Measurements from ENCODE around the gene CABLES1. TPM values are rescaled to one million over a fixed set of nuclear protein-coding genes. Genes with fewer than 3 reads are reported as not detected.
"Not testable (repeated sequence)": the region's sequence is repeated elsewhere in the genome, so short reads cannot be mapped to it uniquely, and the experiment has no call there.

Gene CABLES1, protein sequence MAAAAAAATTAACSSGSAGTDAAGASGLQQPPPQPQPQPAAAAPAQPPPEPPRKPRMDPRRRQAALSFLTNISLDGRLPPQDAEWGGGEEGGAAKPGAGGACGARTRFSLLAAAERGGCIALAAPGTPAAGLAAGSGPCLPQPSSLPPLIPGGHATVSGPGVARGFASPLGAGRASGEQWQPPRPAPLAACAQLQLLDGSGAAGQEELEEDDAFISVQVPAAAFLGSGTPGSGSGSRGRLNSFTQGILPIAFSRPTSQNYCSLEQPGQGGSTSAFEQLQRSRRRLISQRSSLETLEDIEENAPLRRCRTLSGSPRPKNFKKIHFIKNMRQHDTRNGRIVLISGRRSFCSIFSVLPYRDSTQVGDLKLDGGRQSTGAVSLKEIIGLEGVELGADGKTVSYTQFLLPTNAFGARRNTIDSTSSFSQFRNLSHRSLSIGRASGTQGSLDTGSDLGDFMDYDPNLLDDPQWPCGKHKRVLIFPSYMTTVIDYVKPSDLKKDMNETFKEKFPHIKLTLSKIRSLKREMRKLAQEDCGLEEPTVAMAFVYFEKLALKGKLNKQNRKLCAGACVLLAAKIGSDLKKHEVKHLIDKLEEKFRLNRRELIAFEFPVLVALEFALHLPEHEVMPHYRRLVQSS
- total RNA-seq (1 to 10 TPM; 8.0 to 8.9 TPM), polyA plus RNA-seq (0.30 TPM)

GRCh38 chr18:23134780-23135549 lies at the start of gene CABLES1:
TSS of gene CABLES1 (plus strand) at chr18:23135485. CDS start at chr18:23135763, 278 bp downstream.
- Mint-ChIP-seq H3K4me3 (peak within 1 kb of the TSS; percentile 70 to 92 (median 78)), H3K9me3 (no peaks in the 10 kb centered on the region), H3K36me3 (no peaks in the 10 kb centered on the region), H3K4me1 (peaks cover 7 to 26% (median 8%) of the 10 kb centered on the region in 3 donors), H3K27ac (peak within 1 kb of the TSS in 2 of 8 donors; percentile 53 to 55), H3K27me3 (peaks cover 19 to 54% of the 10 kb centered on the region in 2 donors)
- Histone ChIP-seq H3K27ac (ENCODE audit: low read depth, low read length) (no peak within 1 kb of the TSS), H3K9me3 (ENCODE audit: low read length) (no peaks in the 10 kb centered on the region), H3K36me3 (ENCODE audit: insufficient read depth, low read length) (no peaks in the 10 kb centered on the region), H3K4me3 (ENCODE audit: low read length) (peak within 1 kb of the TSS; percentile 12), H3K4me1 (ENCODE audit: insufficient read depth, low read length) (peaks cover 8% of the 10 kb centered on the region), H3K27me3 (ENCODE audit: insufficient read depth, low read length, poor library complexity, severe bottlenecking) (peaks cover 36% of the 10 kb centered on the region)
- ChIA-PET CTCF (interaction anchor here (1.2 to 6.0 kb wide), 3 partner anchors 103 to 277 kb away, joined by 3 to 52 read pairs (median 4); no protein-coding TSS in a partner anchor), POLR2A (no interaction called here)
- DNase-seq: peak in 3 of 5 donors; percentile 6 to 22 (median 17)

DNA sequence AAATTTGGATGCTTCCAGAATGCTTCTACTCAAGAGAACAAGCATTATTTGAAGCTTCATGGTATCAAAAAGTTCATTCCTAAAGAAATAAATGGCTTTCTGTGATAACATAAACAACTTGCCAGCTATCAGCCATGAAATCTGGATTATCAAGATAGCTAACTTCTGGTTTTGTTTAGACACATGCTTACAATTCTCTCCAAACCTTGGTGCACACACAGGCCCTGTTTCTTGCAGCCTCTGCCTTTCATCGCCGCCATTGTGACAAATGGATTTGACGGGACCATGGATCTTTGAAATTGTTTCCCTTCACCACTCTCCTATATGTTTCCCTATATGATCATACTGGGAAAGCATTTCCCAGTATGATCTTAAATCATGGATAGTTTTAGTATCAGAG lies 47.9 kb upstream of the CABLES1 start:
- no peak overlapping the region for H3K27ac Mint-ChIP-seq

DNA sequence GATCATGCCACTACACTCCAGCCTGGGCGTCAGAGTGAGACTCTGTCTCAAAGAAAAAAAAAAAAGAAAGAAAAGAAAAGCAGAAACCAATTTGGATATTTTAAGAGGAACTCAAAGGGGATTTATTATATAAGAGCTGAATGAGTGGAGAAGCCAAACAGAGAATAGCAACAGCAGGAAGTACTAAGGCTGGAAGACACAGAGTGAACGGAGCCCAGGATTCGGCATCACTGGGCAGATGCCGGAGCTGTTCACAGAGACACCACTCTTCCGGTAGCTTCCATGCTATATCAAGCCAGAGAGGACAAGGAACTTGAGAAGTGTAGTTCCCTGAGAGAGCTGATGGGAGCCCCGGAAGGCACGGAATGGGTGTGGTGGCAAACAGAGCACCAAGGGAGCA lies 47.0 kb upstream of the CABLES1 start:
- peaks cover 10 to 25% of the 10 kb centered on the region in 2 donors for H3K27me3 Mint-ChIP-seq
- H3K4me3 Mint-ChIP-seq: no peak overlapping the region
- peaks cover 0 to 3% (median 0%) of the 10 kb centered on the region in 3 donors for H3K36me3 Mint-ChIP-seq
- Histone ChIP-seq H3K27ac (ENCODE audit: low read depth, low read length) (no peak overlapping the region), H3K4me1 (ENCODE audit: insufficient read depth, low read length) (peaks cover 7% of the 10 kb centered on the region), H3K27me3 (ENCODE audit: insufficient read depth, low read length, poor library complexity, severe bottlenecking) (no peaks in the 10 kb centered on the region), H3K4me3 (ENCODE audit: low read length) (no peak overlapping the region), H3K9me3 (ENCODE audit: low read length) (no peaks in the 10 kb centered on the region), H3K36me3 (ENCODE audit: insufficient read depth, low read length) (no peaks in the 10 kb centered on the region)
- POLR2A ChIA-PET: no interaction called here
- no peak for DNase-seq
- CTCF ChIA-PET: no interaction called here
- no peak overlapping the region for H3K27ac Mint-ChIP-seq
- H3K9me3 Mint-ChIP-seq: no peaks in the 10 kb centered on the region
- peaks cover 2 to 4% (median 3%) of the 10 kb centered on the region in 3 donors for H3K4me1 Mint-ChIP-seq

More for the DNA sequence above, 47.9 kb upstream of the CABLES1 start:
- Histone ChIP-seq H3K27me3 (ENCODE audit: insufficient read depth, low read length, poor library complexity, severe bottlenecking) (no peaks in the 10 kb centered on the region), H3K4me1 (ENCODE audit: insufficient read depth, low read length) (peaks cover 7% of the 10 kb centered on the region), H3K4me3 (ENCODE audit: low read length) (no peak overlapping the region), H3K27ac (ENCODE audit: low read depth, low read length) (no peak overlapping the region), H3K9me3 (ENCODE audit: low read length) (no peaks in the 10 kb centered on the region), H3K36me3 (ENCODE audit: insufficient read depth, low read length) (no peaks in the 10 kb centered on the region)
- no peak for DNase-seq
- CTCF ChIA-PET: no interaction called here
- Mint-ChIP-seq H3K4me1 (peaks cover 2 to 4% (median 3%) of the 10 kb centered on the region in 3 donors), H3K4me3 (no peak overlapping the region), H3K27me3 (peaks cover 12 to 25% of the 10 kb centered on the region in 2 donors), H3K9me3 (no peaks in the 10 kb centered on the region), H3K36me3 (peaks cover 0 to 3% (median 0%) of the 10 kb centered on the region in 3 donors)
- POLR2A ChIA-PET: no interaction called here

- not testable (repeated sequence) for H3K4me3 ChIP-seq (ENCODE audit: low read length); H3K9me3 Mint-ChIP-seq; H3K4me1 ChIP-seq (ENCODE audit: insufficient read depth, low read length); H3K36me3 ChIP-seq (ENCODE audit: insufficient read depth, low read length); H3K4me3 Mint-ChIP-seq; H3K9me3 ChIP-seq (ENCODE audit: low read length); H3K27ac ChIP-seq (ENCODE audit: low read depth, low read length); H3K4me1 Mint-ChIP-seq; DNase-seq; H3K27me3 ChIP-seq (ENCODE audit: insufficient read depth, low read length, poor library complexity, severe bottlenecking); H3K36me3 Mint-ChIP-seq
- Mint-ChIP-seq H3K27ac (peak overlapping the region in 1 of 8 donors; percentile 11), H3K27me3 (peaks cover 5 to 14% of the 10 kb centered on the region in 2 donors)
- POLR2A ChIA-PET: interaction anchor here (0.6 to 0.7 kb wide), 2 partner anchors 42 to 188 kb away, joined by 4 to 5 read pairs; no protein-coding TSS in a partner anchor
- CTCF ChIA-PET: interaction anchor here (0.6 kb wide), 1 partner anchor 304 kb away, joined by 3 read pairs; no protein-coding TSS in a partner anchor
Observed at GRCh38 chr18:23091017-23091993, 44.0 kb upstream of the CABLES1 start.

GRCh38 chr18:23092121-23092520 lies 43.2 kb upstream of the CABLES1 start:
- Histone ChIP-seq H3K27ac (ENCODE audit: low read depth, low read length) (no peak overlapping the region), H3K9me3 (ENCODE audit: low read length) (no peaks in the 10 kb centered on the region), H3K36me3 (ENCODE audit: insufficient read depth, low read length) (no peaks in the 10 kb centered on the region), H3K4me3 (ENCODE audit: low read length) (no peak overlapping the region), H3K4me1 (ENCODE audit: insufficient read depth, low read length) (peaks cover 7% of the 10 kb centered on the region), H3K27me3 (ENCODE audit: insufficient read depth, low read length, poor library complexity, severe bottlenecking) (peaks cover 5% of the 10 kb centered on the region)
- no peaks in the 10 kb centered on the region for H3K36me3 Mint-ChIP-seq
- no peak overlapping the region for H3K27ac Mint-ChIP-seq
- no peaks in the 10 kb centered on the region for H3K9me3 Mint-ChIP-seq
- H3K27me3 Mint-ChIP-seq: peaks cover 2 to 10% of the 10 kb centered on the region in 2 donors
- peaks cover 2 to 4% (median 3%) of the 10 kb centered on the region in 3 donors for H3K4me1 Mint-ChIP-seq
- ChIA-PET POLR2A (interaction anchor here (0.7 kb wide), 1 partner anchor 43 kb away, joined by 5 read pairs; no protein-coding TSS in a partner anchor), CTCF (no interaction called here)
- H3K4me3 Mint-ChIP-seq: no peak overlapping the region
- no peak for DNase-seq

GRCh38 chr18:23093130-23093529 lies 42.2 kb upstream of the CABLES1 start:
- H3K4me3 Mint-ChIP-seq; H3K27me3 ChIP-seq (ENCODE audit: insufficient read depth, low read length, poor library complexity, severe bottlenecking); H3K4me1 ChIP-seq (ENCODE audit: insufficient read depth, low read length); H3K9me3 ChIP-seq (ENCODE audit: low read length); DNase-seq; H3K36me3 ChIP-seq (ENCODE audit: insufficient read depth, low read length); H3K4me1 Mint-ChIP-seq; H3K4me3 ChIP-seq (ENCODE audit: low read length); POLR2A ChIA-PET; H3K9me3 Mint-ChIP-seq; H3K27ac ChIP-seq (ENCODE audit: low read depth, low read length); CTCF ChIA-PET; H3K36me3 Mint-ChIP-seq; H3K27me3 Mint-ChIP-seq: not testable (repeated sequence)
- H3K27ac Mint-ChIP-seq: peak overlapping the region in 1 of 8 donors; percentile 64

- Mint-ChIP-seq H3K27ac (no peak overlapping the region), H3K4me3 (no peak overlapping the region), H3K36me3 (no peaks in the 10 kb centered on the region), H3K27me3 (peaks cover 2 to 6% of the 10 kb centered on the region in 2 donors), H3K4me1 (peaks cover 2 to 4% (median 3%) of the 10 kb centered on the region in 3 donors), H3K9me3 (no peaks in the 10 kb centered on the region)
- peaks cover 5% of the 10 kb centered on the region for H3K27me3 ChIP-seq (ENCODE audit: insufficient read depth, low read length, poor library complexity, severe bottlenecking)
- peaks cover 7% of the 10 kb centered on the region for H3K4me1 ChIP-seq (ENCODE audit: insufficient read depth, low read length)
- no peak overlapping the region for H3K4me3 ChIP-seq (ENCODE audit: low read length)
- POLR2A ChIA-PET: no interaction called here
- no peaks in the 10 kb centered on the region for H3K36me3 ChIP-seq (ENCODE audit: insufficient read depth, low read length)
- CTCF ChIA-PET: no interaction called here
- DNase-seq: no peak
- no peak overlapping the region for H3K27ac ChIP-seq (ENCODE audit: low read depth, low read length)
- H3K9me3 ChIP-seq (ENCODE audit: low read length): no peaks in the 10 kb centered on the region
Observed at GRCh38 chr18:23093772-23094171, 41.5 kb upstream of the CABLES1 start.

Data from CD8-positive, alpha-beta memory T cell (primary cell).